ENCODE measurements around the gene SPTBN4.

Gene SPTBN4

DNA sequence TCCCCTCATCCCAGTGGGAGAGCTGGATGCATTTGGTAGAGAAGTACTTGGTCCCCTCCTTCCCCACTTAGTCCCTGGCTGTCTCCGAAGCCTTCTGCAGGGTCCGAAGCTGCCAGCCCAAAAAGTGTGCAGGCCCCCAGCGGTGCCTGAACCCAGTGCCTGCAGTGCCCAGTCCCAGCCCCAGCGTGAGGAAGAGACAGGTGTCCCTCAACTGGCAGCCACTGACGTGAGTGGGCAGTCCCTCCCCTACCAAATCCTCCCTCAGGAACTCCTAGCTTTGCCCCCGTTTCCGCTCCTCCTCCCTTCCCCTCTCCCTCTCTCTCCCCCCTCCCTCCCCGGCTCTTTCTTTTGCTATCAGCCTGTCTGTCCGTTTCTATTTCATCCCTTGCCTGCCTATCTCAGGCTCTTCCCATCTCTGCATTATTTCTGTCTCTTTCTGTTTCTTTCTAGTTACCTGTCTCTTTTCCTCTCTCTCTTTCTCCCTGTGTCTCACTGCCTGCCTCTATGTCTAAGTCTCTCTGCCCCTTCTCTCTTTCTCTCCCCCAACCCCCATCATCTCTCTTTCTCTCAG lies 132.6 kb downstream of the SPTBN4 start:
- H3K36me3 Mint-ChIP-seq, result no peaks in the 10 kb centered on the region
- H3K4me1 Mint-ChIP-seq, result peaks cover 56% of the 10 kb centered on the region
- no peaks in the 10 kb centered on the region for H3K9me3 Mint-ChIP-seq
- peaks cover 18% of the 10 kb centered on the region for H3K27me3 Mint-ChIP-seq
- peak overlapping the region; percentile 79 for H3K4me3 Mint-ChIP-seq
- H3K27ac Mint-ChIP-seq, result peak overlapping the region; percentile 27

GRCh38 chr19:40599902-40600569 lies 133.2 kb downstream of the SPTBN4 start:
- Mint-ChIP-seq H3K9me3 (no peaks in the 10 kb centered on the region), H3K4me3 (peak overlapping the region; percentile 79), H3K27me3 (peaks cover 18% of the 10 kb centered on the region), H3K4me1 (peaks cover 52% of the 10 kb centered on the region), H3K36me3 (no peaks in the 10 kb centered on the region), H3K27ac (peak overlapping the region; percentile 6)

GRCh38 chr19:40600570-40601133 lies 133.9 kb downstream of the SPTBN4 start:
- Mint-ChIP-seq H3K4me3 (peak overlapping the region; percentile 71), H3K36me3 (no peaks in the 10 kb centered on the region), H3K27ac (peak overlapping the region; percentile 85), H3K27me3 (peaks cover 18% of the 10 kb centered on the region), H3K9me3 (no peaks in the 10 kb centered on the region), H3K4me1 (peaks cover 57% of the 10 kb centered on the region)

GRCh38 chr19:40601134-40601974 lies 134.6 kb downstream of the SPTBN4 start, which contains the start of gene LTBP4:
LTBP4 (plus strand) TSS chr19:40601369; CDS start chr19:40601388, 19 bp downstream.
- peaks cover 61% of the 10 kb centered on the region for H3K4me1 Mint-ChIP-seq
- peak within 1 kb of the TSS; percentile 85 for H3K27ac Mint-ChIP-seq
- no peaks in the 10 kb centered on the region for H3K9me3 Mint-ChIP-seq
- H3K27me3 Mint-ChIP-seq, result peaks cover 15% of the 10 kb centered on the region
- no peaks in the 10 kb centered on the region for H3K36me3 Mint-ChIP-seq
- H3K4me3 Mint-ChIP-seq, result peak within 1 kb of the TSS; percentile 71

- H3K27ac Mint-ChIP-seq, result no peak overlapping the region
- peaks cover 69% of the 10 kb centered on the region for H3K4me1 Mint-ChIP-seq
- H3K9me3 Mint-ChIP-seq, result no peaks in the 10 kb centered on the region
- no peaks in the 10 kb centered on the region for H3K36me3 Mint-ChIP-seq
- peak overlapping the region; percentile 30 for H3K4me3 Mint-ChIP-seq
- H3K27me3 Mint-ChIP-seq, result peaks cover 10% of the 10 kb centered on the region
These were observed 136.2 kb downstream of the SPTBN4 start for GRCh38 chr19:40603071-40603388.

GRCh38 chr19:40603389-40604170 lies 136.8 kb downstream of the SPTBN4 start:
- no peaks in the 10 kb centered on the region for H3K9me3 Mint-ChIP-seq
- peak overlapping the region; percentile 93 for H3K27ac Mint-ChIP-seq

GRCh38 chr19:40604171-40604646 lies 137.4 kb downstream of the SPTBN4 start:
- Mint-ChIP-seq H3K27ac (peak overlapping the region; percentile 93), H3K4me1 (peaks cover 73% of the 10 kb centered on the region)

More at GRCh38 chr19:40603389-40604170, 136.8 kb downstream of the SPTBN4 start:
- H3K4me3 Mint-ChIP-seq, result peak overlapping the region; percentile 92
- no peaks in the 10 kb centered on the region for H3K36me3 Mint-ChIP-seq
- peaks cover 71% of the 10 kb centered on the region for H3K4me1 Mint-ChIP-seq
- peaks cover 10% of the 10 kb centered on the region for H3K27me3 Mint-ChIP-seq

GRCh38 chr19:40604647-40605215 lies 137.9 kb downstream of the SPTBN4 start:
- Mint-ChIP-seq H3K27ac (no peak overlapping the region), H3K36me3 (no peaks in the 10 kb centered on the region), H3K9me3 (no peaks in the 10 kb centered on the region), H3K4me3 (peak overlapping the region; percentile 92), H3K27me3 (peaks cover 7% of the 10 kb centered on the region), H3K4me1 (peaks cover 69% of the 10 kb centered on the region)

More at GRCh38 chr19:40604171-40604646, 137.4 kb downstream of the SPTBN4 start:
- H3K27me3 Mint-ChIP-seq, result peaks cover 10% of the 10 kb centered on the region
- peak overlapping the region; percentile 92 for H3K4me3 Mint-ChIP-seq
- H3K9me3 Mint-ChIP-seq, result no peaks in the 10 kb centered on the region
- no peaks in the 10 kb centered on the region for H3K36me3 Mint-ChIP-seq

GRCh38 chr19:40605216-40605971 lies 138.6 kb downstream of the SPTBN4 start:
- Mint-ChIP-seq H3K36me3 (no peaks in the 10 kb centered on the region), H3K27me3 (peaks cover 5% of the 10 kb centered on the region), H3K27ac (peak overlapping the region; percentile 88), H3K4me1 (peaks cover 71% of the 10 kb centered on the region), H3K9me3 (no peaks in the 10 kb centered on the region), H3K4me3 (peak overlapping the region; percentile 92)

- H3K36me3 Mint-ChIP-seq, result no peaks in the 10 kb centered on the region
- H3K27ac Mint-ChIP-seq, result peak overlapping the region; percentile 81
- no peaks in the 10 kb centered on the region for H3K27me3 Mint-ChIP-seq
- H3K9me3 Mint-ChIP-seq, result no peaks in the 10 kb centered on the region
- peaks cover 76% of the 10 kb centered on the region for H3K4me1 Mint-ChIP-seq
- peak overlapping the region; percentile 30 for H3K4me3 Mint-ChIP-seq
These were observed 140.8 kb downstream of the SPTBN4 start for GRCh38 chr19:40607311-40608239.

GRCh38 chr19:40608240-40608621 lies 141.4 kb downstream of the SPTBN4 start:
- Mint-ChIP-seq H3K27me3 (no peaks in the 10 kb centered on the region), H3K4me1 (peaks cover 73% of the 10 kb centered on the region), H3K27ac (peak overlapping the region; percentile 55), H3K36me3 (no peaks in the 10 kb centered on the region), H3K9me3 (no peaks in the 10 kb centered on the region), H3K4me3 (no peak overlapping the region)

DNA sequence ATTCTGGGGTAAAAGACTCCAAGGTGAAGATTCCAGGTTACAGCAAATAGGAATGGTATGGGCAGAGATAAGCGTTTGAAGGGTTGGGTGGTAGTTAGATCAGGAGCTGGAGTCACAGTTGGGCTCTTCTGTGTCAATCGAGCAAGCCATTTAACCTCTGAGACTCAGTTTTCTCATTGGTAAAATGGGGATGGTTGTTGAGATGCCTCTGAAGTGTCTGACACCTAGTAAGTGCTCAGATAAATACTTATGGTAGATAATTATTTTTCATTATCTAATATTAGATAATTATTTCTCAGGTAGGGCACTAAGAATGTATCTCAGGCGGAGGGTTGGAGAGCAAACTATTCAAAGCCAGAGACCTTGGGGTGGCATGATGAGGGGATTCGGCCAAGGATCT lies 142.2 kb downstream of the SPTBN4 start:
- H3K27ac Mint-ChIP-seq, result peak overlapping the region; percentile 98
- H3K36me3 Mint-ChIP-seq, result no peaks in the 10 kb centered on the region
- H3K4me1 Mint-ChIP-seq, result peaks cover 74% of the 10 kb centered on the region
- H3K9me3 Mint-ChIP-seq, result no peaks in the 10 kb centered on the region
- no peaks in the 10 kb centered on the region for H3K27me3 Mint-ChIP-seq
- H3K4me3 Mint-ChIP-seq, result peak overlapping the region; percentile 94
